Panc1 (cell line): ENCODE measurements around the gene SLC9A3. TPM values are rescaled to one million over a fixed set of nuclear protein-coding genes. Genes with fewer than 3 reads are reported as not detected.
"Not testable (repeated sequence)": the region's sequence is repeated elsewhere in the genome, so short reads cannot be mapped to it uniquely, and the experiment has no call there.

Source experiments
- ATAC-seq: fragments of 200-7000 bp; cut with Tn5 transposase; 2 replicates; pipeline ENCODE4 v1.9.1; 2020; ENCODE audit warnings: mild to moderate bottlenecking, moderate library complexity
- BruUV-seq: library from RNA; stranded (reverse); fragments of 400-500 nt; replicated peaks from 2 replicates; lab custom pipeline; 2021; lab: Mats Ljungman, UMichigan
- CTCF ChIA-PET: fragments of 300-600 bp; sonication (Branson Sonifier 250); formaldehyde crosslinking; loops from one replicate; lab custom pipeline; 2022; ENCODE audit warnings: antibody characterized with exemption; lab: Charles Lee
- POLR2A ChIA-PET: fragments of 300-600 bp; sonication (Branson Sonifier 250); formaldehyde crosslinking; loops from one replicate; lab custom pipeline; 2022; ENCODE audit warnings: antibody characterized with exemption; lab: Charles Lee
- DNase-seq: peaks from one replicate; pipeline ENCODE4 v3.0.0-alpha.2; 2010; ENCODE audit warnings: low read depth, low spot score
- H3K27ac ChIP-seq: 2 replicates; pipeline ENCODE4 v1.5.1; 2011; ENCODE audit warnings: mild to moderate bottlenecking, low read length, inconsistent platforms
- H3K27me3 ChIP-seq: fragments of 200-500 bp; sonication (Bioruptor generic); 2 replicates; pipeline ENCODE4 v1.6.0; 2014; ENCODE audit warnings: low read length, inconsistent platforms; ENCODE audit not compliant: control insufficient read depth, insufficient read depth
- H3K36me3 ChIP-seq: fragments of 200-500 bp; sonication (Bioruptor generic); 2 replicates; pipeline ENCODE4 v1.5.1; 2014; ENCODE audit warnings: inconsistent platforms, mild to moderate bottlenecking, low read length, moderate library complexity; ENCODE audit not compliant: control insufficient read depth, insufficient read depth
- H3K4me1 ChIP-seq: 2 replicates; pipeline ENCODE4 v1.5.1; 2011; ENCODE audit warnings: inconsistent platforms, mild to moderate bottlenecking, low read length, moderate library complexity; ENCODE audit not compliant: control insufficient read depth, insufficient read depth
- H3K4me3 ChIP-seq, 2 experiments: 2 replicates each; pipeline ENCODE4 v1.5.1; 2011 to 2012; ENCODE audit warnings: low read depth in 2 of 2, low read length in 2 of 2, mild to moderate bottlenecking in 2 of 2, inconsistent platforms in 1 of 2, moderate library complexity in 1 of 2
- H3K9me3 ChIP-seq: fragments of 200-500 bp; sonication (Bioruptor generic); 2 replicates; pipeline ENCODE4 v1.5.1; 2014; ENCODE audit warnings: low read depth, mild to moderate bottlenecking, inconsistent platforms, low read length, moderate library complexity; ENCODE audit not compliant: control insufficient read depth, insufficient read depth
- POLR2AphosphoS5 ChIP-seq: IDR thresholded peaks from 2 replicates; pipeline ENCODE4 v1.6.1; 2012; ENCODE audit warnings: mild to moderate bottlenecking, low read depth, low read length, moderate library complexity
- SIN3A ChIP-seq: IDR thresholded peaks from 2 replicates; pipeline ENCODE4 v1.6.1; 2012; ENCODE audit warnings: low read depth, mild to moderate bottlenecking, low read length, moderate library complexity, borderline replicate concordance; ENCODE audit not compliant: insufficient read depth
- TCF7L2 ChIP-seq: IDR thresholded peaks from 2 replicates; pipeline ENCODE4 v1.6.1; 2011; ENCODE audit warnings: mild to moderate bottlenecking, low read depth, low read length, inconsistent platforms
- in situ Hi-C: cut with HindIII; loops from 2 replicates; pipeline ENCODE4 v1.10.0; 2016; ENCODE audit warnings: low sequenced_read_pairs, low pct_unique_long_range_greater_than_20kb
- intact Hi-C: fragments of 100-400 bp; cut with micrococcal nuclease; formaldehyde crosslinking; loops from one replicate; pipeline ENCODE4 v1.10.0; 2022; ENCODE audit not compliant: unreplicated experiment
- total RNA-seq: library from RNA; stranded (reverse); gene quantifications from one replicate; pipeline ENCODE4 v1.2.1, GENCODE V29; 2021; ENCODE audit not compliant: unreplicated experiment
- TF ChIP-seq, protein P1 (sequence below), 2 experiments: IDR thresholded peaks; 2 replicates each; pipeline ENCODE4 v1.6.1; 2011 to 2012; ENCODE audit warnings: low read depth in 2 of 2, control low read depth in 1 of 2, low read length in 1 of 2, mild to moderate bottlenecking in 1 of 2, moderate library complexity in 1 of 2; ENCODE audit not compliant: insufficient read depth in 1 of 2
- TF ChIP-seq, protein P2 (sequence below): fragments of 450-650 bp; IDR thresholded peaks from 2 replicates; pipeline ENCODE4 v1.5.1; 2017; ENCODE audit warnings: mild to moderate bottlenecking

SLC9A3 gene
- total RNA-seq, 1 experiment from 2014 or later = 2.0 TPM

DNA sequence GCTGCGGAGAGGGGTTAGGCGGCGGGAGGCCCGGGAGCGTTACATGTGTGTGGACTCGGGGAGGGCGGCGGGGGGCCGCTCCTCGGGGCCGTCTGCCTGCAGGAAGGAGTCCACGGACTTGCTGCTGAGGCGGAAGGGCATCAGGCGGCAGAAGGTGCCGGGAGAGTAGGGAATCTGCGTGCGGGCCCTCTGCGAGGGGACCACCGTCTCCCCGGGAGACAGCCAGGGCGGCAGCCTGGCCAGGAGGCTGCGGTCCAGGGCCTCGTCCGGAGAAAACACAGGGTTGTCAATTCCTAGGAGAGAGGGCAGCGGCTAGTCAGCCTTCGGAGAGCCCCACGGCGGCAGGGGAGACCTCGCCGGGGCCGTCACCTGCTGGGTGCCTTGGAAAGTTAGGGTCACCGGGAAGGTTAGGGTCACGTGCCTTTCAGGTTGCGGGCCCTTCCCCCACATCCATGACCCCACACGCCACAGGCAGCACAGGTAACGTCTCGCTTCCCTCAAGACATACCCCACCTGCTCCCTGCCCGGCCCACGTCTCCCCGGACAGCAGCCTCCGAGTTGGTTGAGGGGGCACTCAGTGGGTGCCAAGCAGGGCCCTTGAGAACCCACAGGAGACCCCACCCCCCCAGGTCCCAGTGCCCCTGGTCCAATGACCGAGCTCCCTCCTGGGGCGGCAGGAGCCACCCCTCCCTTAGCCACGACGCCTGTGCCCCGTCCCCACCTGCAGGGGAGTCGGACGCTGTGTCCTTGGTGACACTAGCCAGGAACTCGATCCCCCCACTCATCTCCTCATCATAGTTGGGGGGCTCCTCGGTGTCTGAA lies 49.2 kb downstream of the SLC9A3 start:
- intact Hi-C loops (loop anchor here (10.0 kb wide), 1 partner anchor 140 kb away; the partner anchor contains the start of gene CEP72), in situ Hi-C loops (no loop called here)
- H3K27ac ChIP-seq = no peak overlapping the region
- BruUV-seq = no TSS peak
- ATAC-seq = no peak
- no peak for DNase-seq
- H3K36me3 ChIP-seq = peaks cover 3% of the 10 kb centered on the region
- H3K4me3 ChIP-seq = peak overlapping the region; percentile 68 to 85
- TF ChIP-seq TCF7L2 (no peak), POLR2AphosphoS5 (no peak), SIN3A (no peak)
- TF ChIP-seq, protein P1, sequence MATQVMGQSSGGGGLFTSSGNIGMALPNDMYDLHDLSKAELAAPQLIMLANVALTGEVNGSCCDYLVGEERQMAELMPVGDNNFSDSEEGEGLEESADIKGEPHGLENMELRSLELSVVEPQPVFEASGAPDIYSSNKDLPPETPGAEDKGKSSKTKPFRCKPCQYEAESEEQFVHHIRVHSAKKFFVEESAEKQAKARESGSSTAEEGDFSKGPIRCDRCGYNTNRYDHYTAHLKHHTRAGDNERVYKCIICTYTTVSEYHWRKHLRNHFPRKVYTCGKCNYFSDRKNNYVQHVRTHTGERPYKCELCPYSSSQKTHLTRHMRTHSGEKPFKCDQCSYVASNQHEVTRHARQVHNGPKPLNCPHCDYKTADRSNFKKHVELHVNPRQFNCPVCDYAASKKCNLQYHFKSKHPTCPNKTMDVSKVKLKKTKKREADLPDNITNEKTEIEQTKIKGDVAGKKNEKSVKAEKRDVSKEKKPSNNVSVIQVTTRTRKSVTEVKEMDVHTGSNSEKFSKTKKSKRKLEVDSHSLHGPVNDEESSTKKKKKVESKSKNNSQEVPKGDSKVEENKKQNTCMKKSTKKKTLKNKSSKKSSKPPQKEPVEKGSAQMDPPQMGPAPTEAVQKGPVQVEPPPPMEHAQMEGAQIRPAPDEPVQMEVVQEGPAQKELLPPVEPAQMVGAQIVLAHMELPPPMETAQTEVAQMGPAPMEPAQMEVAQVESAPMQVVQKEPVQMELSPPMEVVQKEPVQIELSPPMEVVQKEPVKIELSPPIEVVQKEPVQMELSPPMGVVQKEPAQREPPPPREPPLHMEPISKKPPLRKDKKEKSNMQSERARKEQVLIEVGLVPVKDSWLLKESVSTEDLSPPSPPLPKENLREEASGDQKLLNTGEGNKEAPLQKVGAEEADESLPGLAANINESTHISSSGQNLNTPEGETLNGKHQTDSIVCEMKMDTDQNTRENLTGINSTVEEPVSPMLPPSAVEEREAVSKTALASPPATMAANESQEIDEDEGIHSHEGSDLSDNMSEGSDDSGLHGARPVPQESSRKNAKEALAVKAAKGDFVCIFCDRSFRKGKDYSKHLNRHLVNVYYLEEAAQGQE (IDR thresholded peaks at IDR 0.05; ENCODE audit: insufficient read depth in 1 of 2, low read depth in 2 of 2, low read length in 1 of 2) = no peak
- TF ChIP-seq, protein P2, sequence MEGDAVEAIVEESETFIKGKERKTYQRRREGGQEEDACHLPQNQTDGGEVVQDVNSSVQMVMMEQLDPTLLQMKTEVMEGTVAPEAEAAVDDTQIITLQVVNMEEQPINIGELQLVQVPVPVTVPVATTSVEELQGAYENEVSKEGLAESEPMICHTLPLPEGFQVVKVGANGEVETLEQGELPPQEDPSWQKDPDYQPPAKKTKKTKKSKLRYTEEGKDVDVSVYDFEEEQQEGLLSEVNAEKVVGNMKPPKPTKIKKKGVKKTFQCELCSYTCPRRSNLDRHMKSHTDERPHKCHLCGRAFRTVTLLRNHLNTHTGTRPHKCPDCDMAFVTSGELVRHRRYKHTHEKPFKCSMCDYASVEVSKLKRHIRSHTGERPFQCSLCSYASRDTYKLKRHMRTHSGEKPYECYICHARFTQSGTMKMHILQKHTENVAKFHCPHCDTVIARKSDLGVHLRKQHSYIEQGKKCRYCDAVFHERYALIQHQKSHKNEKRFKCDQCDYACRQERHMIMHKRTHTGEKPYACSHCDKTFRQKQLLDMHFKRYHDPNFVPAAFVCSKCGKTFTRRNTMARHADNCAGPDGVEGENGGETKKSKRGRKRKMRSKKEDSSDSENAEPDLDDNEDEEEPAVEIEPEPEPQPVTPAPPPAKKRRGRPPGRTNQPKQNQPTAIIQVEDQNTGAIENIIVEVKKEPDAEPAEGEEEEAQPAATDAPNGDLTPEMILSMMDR = no peak
- POLR2A ChIA-PET = interaction anchor here (0.6 kb wide), 2 partner anchors 16 to 692 kb away, joined by 3 to 7 read pairs; no protein-coding TSS in a partner anchor
- peaks cover 16% of the 10 kb centered on the region for H3K4me1 ChIP-seq
- H3K27me3 ChIP-seq = no peaks in the 10 kb centered on the region
- CTCF ChIA-PET = interaction anchor here (0.7 kb wide), 1 partner anchor 426 kb away, joined by 4 read pairs; no protein-coding TSS in a partner anchor
- no peaks in the 10 kb centered on the region for H3K9me3 ChIP-seq

DNA sequence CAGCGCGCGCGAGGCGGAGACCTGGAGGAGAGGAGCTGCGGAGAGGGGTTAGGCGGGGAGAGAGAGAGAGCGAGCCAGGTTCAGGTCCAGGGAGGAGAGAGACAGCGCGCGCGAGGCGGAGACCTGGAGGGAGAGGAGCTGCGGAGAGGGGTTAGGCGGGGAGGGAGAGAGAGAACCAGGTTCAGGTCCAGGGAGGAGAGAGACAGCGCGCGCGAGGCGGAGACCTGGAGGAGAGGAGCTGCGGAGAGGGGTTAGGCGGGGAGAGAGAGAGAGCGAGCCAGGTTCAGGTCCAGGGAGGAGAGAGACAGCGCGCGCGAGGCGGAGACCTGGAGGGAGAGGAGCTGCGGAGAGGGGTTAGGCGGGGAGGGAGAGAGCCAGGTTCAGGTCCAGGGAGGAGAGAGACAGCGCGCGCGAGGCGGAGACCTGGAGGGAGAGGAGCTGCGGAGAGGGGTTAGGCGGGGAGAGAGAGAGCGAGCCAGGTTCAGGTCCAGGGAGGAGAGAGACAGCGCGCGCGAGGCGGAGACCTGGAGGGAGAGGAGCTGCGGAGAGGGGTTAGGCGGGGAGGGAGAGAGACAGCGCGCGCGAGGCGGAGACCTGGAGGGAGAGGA lies 49.9 kb downstream of the SLC9A3 start:
- intact Hi-C loops = loop anchor here (10.0 kb wide), 1 partner anchor 140 kb away; the partner anchor contains the start of gene CEP72
- POLR2A ChIA-PET, BruUV-seq, in situ Hi-C loops, DNase-seq, ATAC-seq, H3K36me3 ChIP-seq, H3K27me3 ChIP-seq, H3K9me3 ChIP-seq: not testable (repeated sequence)
- Histone ChIP-seq H3K27ac (peak overlapping the region; percentile 56; the same call in 1 of the 2 replicates), H3K4me1 (peaks cover 16% of the 10 kb centered on the region), H3K4me3 (peak overlapping the region; percentile 68 to 85)
- CTCF ChIA-PET = interaction anchor here (0.7 kb wide), 2 partner anchors 168 to 427 kb away, joined by 4 read pairs; no protein-coding TSS in a partner anchor
